Measurements from ENCODE around the gene BIN2.

BIN2 gene

DNA sequence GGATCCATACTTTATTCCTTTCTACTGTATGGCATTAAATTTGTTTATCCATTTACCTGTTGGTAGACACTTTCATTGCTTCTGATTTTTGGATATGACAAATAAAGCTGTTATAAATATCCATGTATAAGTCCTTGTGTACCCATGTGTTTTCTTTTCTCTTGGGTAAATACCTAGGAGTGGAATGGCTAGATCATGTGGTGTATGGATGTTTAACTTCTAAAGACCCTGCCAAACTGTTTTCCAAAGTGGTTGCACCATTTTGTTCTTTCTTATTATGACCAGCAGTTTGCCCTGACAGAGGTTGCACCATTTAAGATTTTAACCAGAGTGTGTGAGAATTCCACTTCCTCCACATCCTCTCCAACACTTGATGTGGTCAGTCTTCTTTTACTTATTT lies 91.3 kb downstream of the BIN2 start:
- TF ChIP-seq, protein P1, sequence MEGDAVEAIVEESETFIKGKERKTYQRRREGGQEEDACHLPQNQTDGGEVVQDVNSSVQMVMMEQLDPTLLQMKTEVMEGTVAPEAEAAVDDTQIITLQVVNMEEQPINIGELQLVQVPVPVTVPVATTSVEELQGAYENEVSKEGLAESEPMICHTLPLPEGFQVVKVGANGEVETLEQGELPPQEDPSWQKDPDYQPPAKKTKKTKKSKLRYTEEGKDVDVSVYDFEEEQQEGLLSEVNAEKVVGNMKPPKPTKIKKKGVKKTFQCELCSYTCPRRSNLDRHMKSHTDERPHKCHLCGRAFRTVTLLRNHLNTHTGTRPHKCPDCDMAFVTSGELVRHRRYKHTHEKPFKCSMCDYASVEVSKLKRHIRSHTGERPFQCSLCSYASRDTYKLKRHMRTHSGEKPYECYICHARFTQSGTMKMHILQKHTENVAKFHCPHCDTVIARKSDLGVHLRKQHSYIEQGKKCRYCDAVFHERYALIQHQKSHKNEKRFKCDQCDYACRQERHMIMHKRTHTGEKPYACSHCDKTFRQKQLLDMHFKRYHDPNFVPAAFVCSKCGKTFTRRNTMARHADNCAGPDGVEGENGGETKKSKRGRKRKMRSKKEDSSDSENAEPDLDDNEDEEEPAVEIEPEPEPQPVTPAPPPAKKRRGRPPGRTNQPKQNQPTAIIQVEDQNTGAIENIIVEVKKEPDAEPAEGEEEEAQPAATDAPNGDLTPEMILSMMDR (IDR thresholded peaks at IDR 0.05; ENCODE audit: insufficient read depth, low read depth, low read length, missing control alignments), result no peak
- H3K4me3 ChIP-seq (ENCODE audit: low read depth, low read length), result no peak overlapping the region
- no peak for DNase-seq (ENCODE audit: low read depth)

Data from GM12865 (cell line).